CD4-positive, alpha-beta T cell treated with Interleukin-17A for 4 hours (primary cell): ENCODE data around the gene KCNAB2.
"Not testable (repeated sequence)": the region's sequence is repeated elsewhere in the genome, so short reads cannot be mapped to it uniquely, and the experiment has no call there.

Experiments
- DNase-seq: peaks from one replicate; pipeline ENCODE4 v3.0.0-alpha.2; 2020; ENCODE audit warnings: mixed read lengths

Gene KCNAB2

GRCh38 chr1:6059866-6060265 is 14.2 kb downstream of the KCNAB2 start:
- no peak for DNase-seq

GRCh38 chr1:6062670-6063069 is 17.0 kb downstream of the KCNAB2 start:
- no peak for DNase-seq

- not testable (repeated sequence) for DNase-seq
Observed at GRCh38 chr1:6063532-6064053, 17.9 kb downstream of the KCNAB2 start.

- no peak for DNase-seq
Observed at GRCh38 chr1:6065093-6065858, 19.6 kb downstream of the KCNAB2 start.

GRCh38 chr1:6066680-6067079 is 21.0 kb downstream of the KCNAB2 start:
- no peak for DNase-seq

GRCh38 chr1:6068073-6068472 is 22.4 kb downstream of the KCNAB2 start:
- no peak for DNase-seq

- DNase-seq = no peak
Observed at GRCh38 chr1:6068932-6069331, 23.2 kb downstream of the KCNAB2 start.

- no peak for DNase-seq
Observed at GRCh38 chr1:6069573-6069972, 23.9 kb downstream of the KCNAB2 start.

- DNase-seq = no peak
Observed at GRCh38 chr1:6070450-6070974, 24.8 kb downstream of the KCNAB2 start.

- DNase-seq = no peak
Observed at GRCh38 chr1:6071219-6071618, 25.5 kb downstream of the KCNAB2 start.

- no peak for DNase-seq
Observed at GRCh38 chr1:6072774-6073479, 27.2 kb downstream of the KCNAB2 start.

GRCh38 chr1:6073480-6074053 is 27.9 kb downstream of the KCNAB2 start:
- DNase-seq = no peak

- no peak for DNase-seq
Observed at GRCh38 chr1:6074192-6074901, 28.7 kb downstream of the KCNAB2 start.

GRCh38 chr1:6075748-6076147 is 30.1 kb downstream of the KCNAB2 start:
- DNase-seq = no peak

- not testable (repeated sequence) for DNase-seq
Observed at GRCh38 chr1:6077061-6077460, 31.4 kb downstream of the KCNAB2 start.

- DNase-seq = no peak
Observed at GRCh38 chr1:6077506-6077905, 31.8 kb downstream of the KCNAB2 start.

- no peak for DNase-seq
Observed at GRCh38 chr1:6077919-6078318, 32.2 kb downstream of the KCNAB2 start.

GRCh38 chr1:6080469-6080868 is 34.8 kb downstream of the KCNAB2 start:
- no peak for DNase-seq

GRCh38 chr1:6081901-6082300 is 36.2 kb downstream of the KCNAB2 start:
- DNase-seq = no peak

- no peak for DNase-seq
Observed at GRCh38 chr1:6082430-6082971, 36.8 kb downstream of the KCNAB2 start.

GRCh38 chr1:6083385-6083784 is 37.7 kb downstream of the KCNAB2 start:
- no peak for DNase-seq

GRCh38 chr1:6083801-6084446 is 38.2 kb downstream of the KCNAB2 start:
- no peak for DNase-seq
